ENCODE measurements around the gene CABP4. TPM values are rescaled to one million over a fixed set of nuclear protein-coding genes. Genes with fewer than 3 reads are reported as not detected.

The CABP4 gene
- total RNA-seq, 1 experiment from 2014 or later = not detected

- TF ChIP-seq AR (CRISPR knock-in tag; IDR thresholded peaks at IDR 0.05) (no peak), MXD4 (CRISPR knock-in tag; IDR thresholded peaks at IDR 0.05; ENCODE audit: borderline replicate concordance) (no peak), PRRX2 (CRISPR knock-in tag; IDR thresholded peaks at IDR 0.05) (no peak)
These were observed 40.3 kb downstream of the CABP4 start (continued) for GRCh38 chr11:67495234-67496005.

GRCh38 chr11:67496113-67496512 lies 41.0 kb downstream of the CABP4 start:
- Mint-ChIP-seq H3K4me3 (no peak overlapping the region), H3K36me3 (no peaks in the 10 kb centered on the region), H3K4me1 (no peaks in the 10 kb centered on the region), H3K9me3 (no peaks in the 10 kb centered on the region), H3K27me3 (ENCODE audit: low read depth) (no peaks in the 10 kb centered on the region), H3K27ac (no peak overlapping the region)
- DNase-seq (ENCODE audit: low spot score) (no peak), ATAC-seq (no peak)
- ChIA-PET POLR2A (no interaction called here), CTCF (interaction anchor here (0.9 kb wide), 1 partner anchor 145 kb away, joined by 3 read pairs; no protein-coding TSS in a partner anchor)
- TF ChIP-seq TEAD1 (CRISPR knock-in tag; IDR thresholded peaks at IDR 0.05) = no peak
- no peak for TF ChIP-seq ETV6 (CRISPR knock-in tag; IDR thresholded peaks at IDR 0.05)
- no peak for TF ChIP-seq E2F4 (CRISPR knock-in tag; IDR thresholded peaks at IDR 0.05; ENCODE audit: borderline replicate concordance, low read depth)
- TF ChIP-seq JUN (CRISPR knock-in tag; IDR thresholded peaks at IDR 0.05) = no peak
- no peak for TF ChIP-seq USF1 (CRISPR knock-in tag; IDR thresholded peaks at IDR 0.05)
- TF ChIP-seq ATF1 (CRISPR knock-in tag; IDR thresholded peaks at IDR 0.05) = no peak
- no peak for TF ChIP-seq NFE2L1 (CRISPR knock-in tag; IDR thresholded peaks at IDR 0.05)
- TF ChIP-seq ZNF671 (CRISPR knock-in tag; IDR thresholded peaks at IDR 0.05) = no peak
- no peak for TF ChIP-seq RORB (CRISPR knock-in tag; IDR thresholded peaks at IDR 0.05)
- TF ChIP-seq ZNF416 (CRISPR knock-in tag; IDR thresholded peaks at IDR 0.05) = no peak
- TF ChIP-seq TEAD4 (CRISPR knock-in tag; IDR thresholded peaks at IDR 0.05) = no peak
- no peak for TF ChIP-seq ELF4 (CRISPR knock-in tag; IDR thresholded peaks at IDR 0.05; ENCODE audit: low read depth)
- no peak for TF ChIP-seq SMAD4 (CRISPR knock-in tag; IDR thresholded peaks at IDR 0.05)
- TF ChIP-seq NR3C1 (CRISPR knock-in tag; conservative IDR thresholded peaks at IDR 0.05; ENCODE audit: low read depth) = no peak
- no peak for TF ChIP-seq MXD4 (CRISPR knock-in tag; IDR thresholded peaks at IDR 0.05; ENCODE audit: borderline replicate concordance)
- TF ChIP-seq ZNF423 (CRISPR knock-in tag; IDR thresholded peaks at IDR 0.05) = no peak
- no peak for TF ChIP-seq CREM (CRISPR knock-in tag; IDR thresholded peaks at IDR 0.05)

GRCh38 chr11:67497656-67498291 lies 42.6 kb downstream of the CABP4 start:
- Mint-ChIP-seq H3K9me3 (no peaks in the 10 kb centered on the region), H3K4me1 (0 out of 2 replicates have a peak, but pooled peaks cover under 1% of the 10 kb centered on the region), H3K36me3 (no peaks in the 10 kb centered on the region), H3K27ac (no peak overlapping the region), H3K27me3 (ENCODE audit: low read depth) (peaks cover 2% of the 10 kb centered on the region), H3K4me3 (no peak overlapping the region)
- no peak for DNase-seq (ENCODE audit: low spot score)
- no peak for ATAC-seq
- CTCF ChIA-PET = interaction anchor here (1.0 kb wide), 1 partner anchor 96 kb away, joined by 3 read pairs; the partner anchor contains the start of gene PPP1CA
- TF ChIP-seq USF1 (CRISPR knock-in tag; IDR thresholded peaks at IDR 0.05) (no peak), HMGA2 (CRISPR knock-in tag; IDR thresholded peaks at IDR 0.05) (no peak), ZNF317 (CRISPR knock-in tag; IDR thresholded peaks at IDR 0.05; ENCODE audit: borderline replicate concordance, low read depth) (no peak)
- POLR2A ChIA-PET = no interaction called here
